Measurements from ENCODE around the gene CHTOP.

The CHTOP gene

DNA sequence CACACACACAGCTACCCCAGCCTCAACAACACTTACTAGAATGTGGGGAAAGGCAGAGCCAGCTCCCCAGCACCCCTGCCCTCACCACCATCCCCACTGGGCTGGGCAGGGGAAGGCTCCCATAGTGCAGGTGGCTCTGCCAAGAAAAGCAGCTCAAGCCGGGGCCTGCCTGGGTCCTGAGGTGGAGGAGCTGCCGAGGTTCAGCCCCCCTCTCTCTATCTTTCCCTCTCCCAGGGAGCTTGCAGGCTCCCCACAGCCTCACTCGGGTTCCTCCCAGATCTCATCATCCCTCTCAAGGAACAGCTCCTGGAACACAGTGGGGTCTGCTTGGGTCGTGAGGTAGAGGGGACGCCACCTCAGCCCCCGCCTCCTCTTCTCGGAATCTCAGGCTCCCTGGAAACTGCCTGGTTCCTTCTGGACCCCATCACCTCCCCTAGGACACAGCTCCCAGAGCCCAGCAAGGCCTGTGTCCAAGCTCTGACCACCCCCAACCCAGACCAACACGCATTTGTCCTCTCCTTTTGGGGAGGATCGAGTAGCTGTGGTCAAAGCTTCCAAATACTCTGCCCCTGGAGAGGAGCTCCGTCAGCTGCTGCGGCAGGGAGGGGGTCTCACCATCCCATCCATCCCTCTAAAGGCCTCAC, 21.6 kb upstream of the CHTOP start:
- WGBS (ENCODE audit: insufficient coverage), result 100% methylated on average over 5 of the region's 11 CpGs
- CTCF ChIA-PET, result interaction anchor here (9.0 to 21.2 kb wide), 3 partner anchors 14 to 41 kb away, joined by 100 to 262 read pairs (median 112); partner anchors contain the start of genes S100A1 and S100A13
- Histone ChIP-seq H3K36me3 (ENCODE audit: control insufficient read depth in 4 of 4, insufficient read depth in 4 of 4, low read length in 3 of 4) (no peaks in the 10 kb centered on the region), H3K27ac (ENCODE audit: insufficient read depth in 1 of 2, low read depth in 1 of 2, low read length in 2 of 2, poor library complexity in 1 of 2, severe bottlenecking in 2 of 2) (no peak overlapping the region), H3K4me1 (ENCODE audit: control extremely low read depth in 1 of 4, control insufficient read depth in 4 of 4, insufficient read depth in 4 of 4, low read length in 3 of 4) (peaks cover 0 to 24% (median 15%) of the 10 kb centered on the region in 4 experiments), H3K27me3 (replicated peaks in 2 of 5; ENCODE audit: control insufficient read depth in 4 of 5, insufficient read depth in 5 of 5, low read length in 4 of 5) (no peaks in the 10 kb centered on the region), H3K4me3 (ENCODE audit: control insufficient read depth in 1 of 7, extremely low read depth in 1 of 7, insufficient read depth in 4 of 7, low read depth in 2 of 7, low read length in 6 of 7) (no peak overlapping the region), H3K9me3 (ENCODE audit: control extremely low read depth in 1 of 5, control insufficient read depth in 4 of 5, insufficient read depth in 2 of 5, low read depth in 1 of 5, low read length in 4 of 5) (no peaks in the 10 kb centered on the region)
- POLR2A ChIA-PET, result interaction anchor here (0.6 kb wide), 1 partner anchor 280 kb away, joined by 4 read pairs; no protein-coding TSS in a partner anchor
- no peak for DNase-seq

DNA sequence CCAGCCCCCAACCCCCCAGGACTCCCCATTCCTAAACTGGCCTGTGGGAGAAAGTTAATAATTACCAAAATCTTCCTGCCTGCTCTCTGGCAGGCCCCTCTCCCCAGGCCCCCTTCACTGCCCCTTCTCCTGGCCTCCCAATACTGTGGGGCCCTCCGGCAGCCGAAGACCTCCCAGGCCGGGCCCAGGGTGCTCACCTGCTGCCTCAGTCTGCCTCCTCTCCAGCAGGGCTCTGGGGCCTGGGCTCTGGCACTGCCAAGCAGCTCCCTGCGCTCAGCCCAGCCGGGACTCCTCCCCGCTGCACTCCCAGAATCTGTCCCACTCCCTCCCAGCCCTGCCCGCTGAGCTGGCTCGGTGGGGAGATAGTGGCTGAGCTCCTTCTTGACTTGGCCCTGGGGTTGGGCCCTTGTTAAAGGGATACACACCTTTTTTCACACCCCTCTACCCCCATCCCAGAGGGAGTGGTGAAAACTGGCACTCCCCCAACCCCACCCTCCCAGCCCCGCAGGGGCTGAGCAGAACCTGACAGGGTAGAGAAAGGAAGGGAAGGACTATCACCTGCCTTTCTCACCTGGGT, 21.0 kb upstream of the CHTOP start, which contains the start of gene S100A16:
S100A16 (minus strand) TSS at position 383 of the 577 bp plus-strand sequence. CDS start 4,986 bp downstream, outside the sequence.
- ChIA-PET POLR2A (interaction anchor here (0.6 kb wide), 1 partner anchor 279 kb away, joined by 4 read pairs; no protein-coding TSS in a partner anchor), CTCF (interaction anchor here (9.0 to 21.2 kb wide), 3 partner anchors 14 to 42 kb away, joined by 100 to 262 read pairs (median 112); partner anchors contain the start of genes S100A1 and S100A13)
- Histone ChIP-seq H3K4me1 (ENCODE audit: control extremely low read depth in 1 of 4, control insufficient read depth in 4 of 4, insufficient read depth in 4 of 4, low read length in 3 of 4) (peaks cover 0 to 26% (median 16%) of the 10 kb centered on the region in 4 experiments), H3K36me3 (ENCODE audit: control insufficient read depth in 4 of 4, insufficient read depth in 4 of 4, low read length in 3 of 4) (no peaks in the 10 kb centered on the region), H3K27ac (ENCODE audit: insufficient read depth in 1 of 2, low read depth in 1 of 2, low read length in 2 of 2, poor library complexity in 1 of 2, severe bottlenecking in 2 of 2) (no peak within 1 kb of the TSS), H3K9me3 (ENCODE audit: control extremely low read depth in 1 of 5, control insufficient read depth in 4 of 5, insufficient read depth in 2 of 5, low read depth in 1 of 5, low read length in 4 of 5) (no peaks in the 10 kb centered on the region), H3K4me3 (ENCODE audit: control insufficient read depth in 1 of 7, extremely low read depth in 1 of 7, insufficient read depth in 4 of 7, low read depth in 2 of 7, low read length in 6 of 7) (no peak within 1 kb of the TSS), H3K27me3 (replicated peaks in 2 of 5; ENCODE audit: control insufficient read depth in 4 of 5, insufficient read depth in 5 of 5, low read length in 4 of 5) (no peaks in the 10 kb centered on the region)
- no peak for DNase-seq
- WGBS (ENCODE audit: insufficient coverage), result 98% methylated on average over 7 of the region's 9 CpGs

DNA sequence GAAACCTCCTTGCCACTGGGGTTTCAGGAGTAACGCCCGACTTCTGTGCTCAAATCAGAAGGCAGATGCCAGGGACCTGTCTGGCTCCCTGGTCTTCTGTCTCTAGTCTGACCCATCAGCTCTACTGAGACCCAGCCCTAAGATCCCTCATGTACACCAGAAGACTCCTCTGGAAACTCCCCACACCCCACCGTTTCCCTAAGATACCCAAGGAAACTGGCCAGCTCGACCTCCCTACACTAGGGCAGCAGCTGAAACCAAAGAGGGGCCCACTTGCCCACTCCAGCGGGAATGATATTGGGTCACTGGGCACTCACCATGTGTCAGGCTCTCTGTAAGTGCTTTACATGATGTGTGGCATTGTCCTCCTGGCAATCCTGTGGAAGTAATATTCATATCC, 20.5 kb upstream of the CHTOP start:
- POLR2A ChIA-PET, result no interaction called here
- no peak overlapping the region for H3K27ac ChIP-seq (ENCODE audit: insufficient read depth in 1 of 2, low read depth in 1 of 2, low read length in 2 of 2, poor library complexity in 1 of 2, severe bottlenecking in 2 of 2)
- CTCF ChIA-PET, result interaction anchor here (1.6 to 21.2 kb wide), 7 partner anchors 15 to 104 kb away, joined by 5 to 262 read pairs (median 62); partner anchors contain the start of genes S100A1 and S100A13
- WGBS (ENCODE audit: insufficient coverage), result 100% methylated on average over 2 of the region's 5 CpGs
- DNase-seq, result no peak
- H3K4me1 ChIP-seq (ENCODE audit: control extremely low read depth in 1 of 4, control insufficient read depth in 4 of 4, insufficient read depth in 4 of 4, low read length in 3 of 4), result peaks cover 0 to 28% (median 16%) of the 10 kb centered on the region in 4 experiments
- no peaks in the 10 kb centered on the region for H3K36me3 ChIP-seq (ENCODE audit: control insufficient read depth in 4 of 4, insufficient read depth in 4 of 4, low read length in 3 of 4)
- no peaks in the 10 kb centered on the region for H3K27me3 ChIP-seq (replicated peaks in 2 of 5; ENCODE audit: control insufficient read depth in 4 of 5, insufficient read depth in 5 of 5, low read length in 4 of 5)
- no peak overlapping the region for H3K4me3 ChIP-seq (ENCODE audit: control insufficient read depth in 1 of 7, extremely low read depth in 1 of 7, insufficient read depth in 4 of 7, low read depth in 2 of 7, low read length in 6 of 7)
- no peaks in the 10 kb centered on the region for H3K9me3 ChIP-seq (ENCODE audit: control extremely low read depth in 1 of 5, control insufficient read depth in 4 of 5, insufficient read depth in 2 of 5, low read depth in 1 of 5, low read length in 4 of 5)

DNA sequence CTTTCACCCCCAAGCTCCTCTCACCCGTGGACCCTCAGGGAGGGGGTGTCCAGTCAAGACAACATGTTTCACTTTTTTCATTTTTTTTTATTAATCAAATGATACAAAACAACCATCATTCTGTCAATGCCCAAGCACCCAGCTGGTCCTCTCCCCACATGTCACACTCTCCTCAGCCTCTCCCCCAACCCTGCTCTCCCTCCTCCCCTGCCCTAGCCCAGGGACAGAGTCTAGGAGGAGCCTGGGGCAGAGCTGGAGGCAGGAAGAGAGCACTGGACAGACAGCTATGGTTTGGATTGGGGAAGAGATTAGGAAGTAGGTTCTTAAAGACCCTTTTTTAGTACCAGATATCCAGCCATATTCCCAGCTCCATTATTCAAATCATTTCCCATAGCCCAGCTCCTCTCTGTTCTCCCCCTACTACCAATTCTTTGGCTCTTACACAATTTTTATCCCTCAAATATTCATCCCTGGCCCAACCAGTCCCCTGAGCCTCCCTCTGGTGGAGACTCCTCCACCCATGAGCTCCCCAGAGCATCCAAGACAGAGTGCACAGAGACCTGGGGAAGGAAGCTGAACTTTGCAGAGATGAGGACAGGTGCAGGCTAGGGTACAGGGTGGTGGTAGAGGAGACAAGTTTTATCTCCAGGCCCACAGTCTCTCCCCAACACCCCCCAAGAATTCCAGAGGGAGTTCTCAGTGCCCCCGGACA, 19.5 kb upstream of the CHTOP start:
- Histone ChIP-seq H3K9me3 (ENCODE audit: control extremely low read depth in 1 of 5, control insufficient read depth in 4 of 5, insufficient read depth in 2 of 5, low read depth in 1 of 5, low read length in 4 of 5) (no peaks in the 10 kb centered on the region), H3K27ac (ENCODE audit: insufficient read depth in 1 of 2, low read depth in 1 of 2, low read length in 2 of 2, poor library complexity in 1 of 2, severe bottlenecking in 2 of 2) (no peak overlapping the region), H3K4me1 (ENCODE audit: control extremely low read depth in 1 of 4, control insufficient read depth in 4 of 4, insufficient read depth in 4 of 4, low read length in 3 of 4) (peaks cover 0 to 27% (median 16%) of the 10 kb centered on the region in 4 experiments), H3K36me3 (ENCODE audit: control insufficient read depth in 4 of 4, insufficient read depth in 4 of 4, low read length in 3 of 4) (no peaks in the 10 kb centered on the region), H3K4me3 (ENCODE audit: control insufficient read depth in 1 of 7, extremely low read depth in 1 of 7, insufficient read depth in 4 of 7, low read depth in 2 of 7, low read length in 6 of 7) (no peak overlapping the region), H3K27me3 (replicated peaks in 2 of 5; ENCODE audit: control insufficient read depth in 4 of 5, insufficient read depth in 5 of 5, low read length in 4 of 5) (no peaks in the 10 kb centered on the region)
- ChIA-PET POLR2A (interaction anchor here (0.5 kb wide), 1 partner anchor 33 kb away, joined by 3 read pairs; no protein-coding TSS in a partner anchor), CTCF (interaction anchor here (1.0 to 21.2 kb wide), 10 partner anchors 6 to 105 kb away, joined by 3 to 262 read pairs (median 18); partner anchors contain the start of genes S100A1 and S100A13)
- WGBS (ENCODE audit: insufficient coverage), result 79% methylated on average over 2 of the region's 2 CpGs
- no peak for DNase-seq

DNA sequence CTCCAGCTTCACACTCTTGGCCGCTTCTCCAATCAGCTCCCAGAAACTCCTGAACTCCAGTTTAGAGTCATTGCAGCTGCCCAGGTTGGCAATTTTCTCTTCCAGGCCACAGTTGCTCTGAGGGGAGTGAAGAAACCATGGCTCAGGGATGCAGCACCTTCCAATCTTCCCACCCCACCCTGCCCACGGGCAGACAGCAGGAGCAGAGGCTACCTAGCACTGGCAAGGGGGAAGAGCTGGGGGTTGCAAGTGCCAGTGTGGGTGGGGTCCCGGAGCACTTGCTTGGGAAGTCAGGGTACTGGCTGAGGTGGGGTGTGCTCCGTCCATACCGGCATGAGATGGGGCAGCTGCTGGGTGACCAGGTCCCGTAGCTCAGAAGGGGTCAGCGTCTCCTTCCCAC, 19.0 kb upstream of the CHTOP start:
- Histone ChIP-seq H3K36me3 (ENCODE audit: control insufficient read depth in 4 of 4, insufficient read depth in 4 of 4, low read length in 3 of 4) (no peaks in the 10 kb centered on the region), H3K27me3 (replicated peaks in 2 of 5; ENCODE audit: control insufficient read depth in 4 of 5, insufficient read depth in 5 of 5, low read length in 4 of 5) (no peaks in the 10 kb centered on the region), H3K27ac (ENCODE audit: insufficient read depth in 1 of 2, low read depth in 1 of 2, low read length in 2 of 2, poor library complexity in 1 of 2, severe bottlenecking in 2 of 2) (no peak overlapping the region), H3K4me1 (ENCODE audit: control extremely low read depth in 1 of 4, control insufficient read depth in 4 of 4, insufficient read depth in 4 of 4, low read length in 3 of 4) (peaks cover 0 to 22% (median 12%) of the 10 kb centered on the region in 4 experiments), H3K9me3 (ENCODE audit: control extremely low read depth in 1 of 5, control insufficient read depth in 4 of 5, insufficient read depth in 2 of 5, low read depth in 1 of 5, low read length in 4 of 5) (peaks cover 0 to 1% (median 0%) of the 10 kb centered on the region in 5 experiments), H3K4me3 (ENCODE audit: control insufficient read depth in 1 of 7, extremely low read depth in 1 of 7, insufficient read depth in 4 of 7, low read depth in 2 of 7, low read length in 6 of 7) (no peak overlapping the region)
- no peak for DNase-seq
- POLR2A ChIA-PET, result interaction anchor here (0.5 kb wide), 1 partner anchor 34 kb away, joined by 3 read pairs; no protein-coding TSS in a partner anchor
- CTCF ChIA-PET, result interaction anchor here (1.0 to 21.2 kb wide), 11 partner anchors 7 to 106 kb away, joined by 3 to 262 read pairs (median 7); partner anchors contain the start of genes S100A1 and S100A13
- WGBS (ENCODE audit: insufficient coverage), result 100% methylated on average over 6 of the region's 7 CpGs

DNA sequence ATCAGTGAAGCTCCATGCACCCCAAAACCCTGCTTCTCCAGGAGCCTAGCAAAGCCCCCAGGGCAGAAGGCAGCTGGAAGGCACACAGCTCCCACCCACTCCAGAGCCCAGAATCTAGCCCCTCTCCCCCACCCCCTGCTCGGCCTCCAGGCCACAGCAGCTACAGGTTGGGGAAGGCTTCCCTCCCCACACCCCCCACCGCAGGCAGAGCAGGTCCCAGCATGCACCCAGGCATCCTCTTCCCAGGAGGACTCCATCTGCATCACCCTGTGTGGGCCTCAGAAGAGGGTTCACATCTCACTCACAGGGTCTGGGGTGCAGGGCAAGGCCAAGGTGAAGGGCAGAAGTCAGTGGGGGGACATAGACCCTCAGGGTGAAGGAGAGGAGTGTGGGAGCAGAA, 18.5 kb upstream of the CHTOP start:
- CTCF ChIA-PET, result interaction anchor here (0.6 to 21.2 kb wide), 12 partner anchors 7 to 106 kb away, joined by 3 to 262 read pairs (median 8); partner anchors contain the start of genes S100A1 and S100A13
- DNase-seq, result no peak
- Histone ChIP-seq H3K9me3 (ENCODE audit: control extremely low read depth in 1 of 5, control insufficient read depth in 4 of 5, insufficient read depth in 2 of 5, low read depth in 1 of 5, low read length in 4 of 5) (peaks cover 0 to 1% (median 0%) of the 10 kb centered on the region in 5 experiments), H3K4me1 (ENCODE audit: control extremely low read depth in 1 of 4, control insufficient read depth in 4 of 4, insufficient read depth in 4 of 4, low read length in 3 of 4) (peaks cover 0 to 17% (median 7%) of the 10 kb centered on the region in 4 experiments), H3K4me3 (ENCODE audit: control insufficient read depth in 1 of 7, extremely low read depth in 1 of 7, insufficient read depth in 4 of 7, low read depth in 2 of 7, low read length in 6 of 7) (no peak overlapping the region), H3K36me3 (ENCODE audit: control insufficient read depth in 4 of 4, insufficient read depth in 4 of 4, low read length in 3 of 4) (no peaks in the 10 kb centered on the region), H3K27me3 (replicated peaks in 2 of 5; ENCODE audit: control insufficient read depth in 4 of 5, insufficient read depth in 5 of 5, low read length in 4 of 5) (no peaks in the 10 kb centered on the region), H3K27ac (ENCODE audit: insufficient read depth in 1 of 2, low read depth in 1 of 2, low read length in 2 of 2, poor library complexity in 1 of 2, severe bottlenecking in 2 of 2) (no peak overlapping the region)
- 100% methylated on average over 2 of the region's 2 CpGs for WGBS (ENCODE audit: insufficient coverage)
- POLR2A ChIA-PET, result interaction anchor here (1.3 kb wide), 1 partner anchor 43 kb away, joined by 4 read pairs; no protein-coding TSS in a partner anchor
